OCI-LY1 (cell line): ENCODE measurements around the gene CYBB.

Experiments used
- H2AFZ ChIP-seq: fragments of 200-600 bp; sonication (generic), shearing (Covaris generic); 2 replicates; pipeline ENCODE4 v1.6.0; 2014; ENCODE audit warnings: antibody characterized with exemption, mild to moderate bottlenecking, low read length
- H3F3A ChIP-seq: fragments of 200-600 bp; sonication (generic), shearing (Covaris generic); 2 replicates; pipeline ENCODE4 v1.6.0; 2014; ENCODE audit warnings: mild to moderate bottlenecking, antibody characterized with exemption, low read length, moderate library complexity; ENCODE audit not compliant: insufficient read depth
- H3K27ac ChIP-seq: fragments of 200-600 bp; sonication (generic); 2 replicates; pipeline ENCODE4 v1.5.1; 2014; ENCODE audit warnings: low read length, mixed run types, mild to moderate bottlenecking, low read depth; ENCODE audit not compliant: poor library complexity, severe bottlenecking
- H3K27me3 ChIP-seq: fragments of 200-600 bp; sonication (generic); 2 replicates; pipeline ENCODE4 v1.6.0; 2014; ENCODE audit warnings: antibody characterized with exemption, mild to moderate bottlenecking, low read length, moderate library complexity; ENCODE audit not compliant: insufficient read depth
- H3K36me3 ChIP-seq: fragments of 200-600 bp; sonication (generic); 2 replicates; pipeline ENCODE4 v1.6.1; 2014; ENCODE audit warnings: mild to moderate bottlenecking, antibody characterized with exemption, low read length, moderate library complexity, mixed read lengths; ENCODE audit not compliant: insufficient read depth
- H3K4me1 ChIP-seq: fragments of 200-600 bp; sonication (generic); 2 replicates; pipeline ENCODE4 v1.5.1; 2014; ENCODE audit warnings: mild to moderate bottlenecking, low read length, moderate library complexity; ENCODE audit not compliant: insufficient read depth, severe bottlenecking
- H3K4me2 ChIP-seq: fragments of 200-600 bp; sonication (generic), shearing (Covaris generic); 2 replicates; pipeline ENCODE4 v1.6.1; 2014; ENCODE audit warnings: low read length
- H3K4me3 ChIP-seq: fragments of 200-600 bp; sonication (generic); 2 replicates; pipeline ENCODE4 v1.5.1; 2014; ENCODE audit warnings: low read length, low read depth, mild to moderate bottlenecking, mixed read lengths; ENCODE audit not compliant: poor library complexity, severe bottlenecking
- H3K79me2 ChIP-seq: fragments of 200-600 bp; shearing (Covaris generic); 2 replicates; pipeline ENCODE4 v1.6.1; 2016; ENCODE audit warnings: mixed run types, low read length, mixed read lengths; ENCODE audit not compliant: insufficient read depth
- H3K9ac ChIP-seq: fragments of 200-600 bp; sonication (generic), shearing (Covaris generic); 2 replicates; pipeline ENCODE4 v1.6.1; 2014; ENCODE audit warnings: mild to moderate bottlenecking, low read length, mixed read lengths
- H3K9me2 ChIP-seq: fragments of 200-600 bp; sonication (generic), shearing (Covaris generic); 2 replicates; pipeline ENCODE4 v1.6.1; 2014; ENCODE audit warnings: low read depth, mild to moderate bottlenecking, low read length, mixed read lengths
- H3K9me3 ChIP-seq: fragments of 200-600 bp; shearing (Covaris generic); 2 replicates; pipeline ENCODE4 v1.6.1; 2014; ENCODE audit warnings: low read length, mixed read lengths
- H4K20me1 ChIP-seq: fragments of 200-600 bp; sonication (generic), shearing (Covaris generic); 2 replicates; pipeline ENCODE4 v1.6.0; 2016; ENCODE audit warnings: mild to moderate bottlenecking, low read length; ENCODE audit not compliant: insufficient read depth
- EZH2 ChIP-seq: fragments of 200-600 bp; sonication (generic), shearing (Covaris generic); IDR thresholded peaks from 2 replicates; pipeline ENCODE4 v1.8.0; 2017; ENCODE audit warnings: borderline replicate concordance, mixed run types, mild to moderate bottlenecking, antibody characterized with exemption, low read length, moderate library complexity, mixed read lengths
- TF ChIP-seq, protein P1 (sequence below): fragments of 200-600 bp; sonication (generic), shearing (Covaris generic); IDR thresholded peaks from 2 replicates; pipeline ENCODE4 v1.5.1; 2017; ENCODE audit warnings: mild to moderate bottlenecking, antibody characterized with exemption, low read length, moderate library complexity, mixed read lengths

The CYBB gene

GRCh38 chrX:37830371-37830770, 50.5 kb downstream of the CYBB start:
- Histone ChIP-seq H3K36me3 (no peaks in the 10 kb centered on the region), H3K27ac (no peak overlapping the region), H3F3A (no peaks in the 10 kb centered on the region), H3K4me1 (peaks cover 6% of the 10 kb centered on the region), H3K4me2 (no peak overlapping the region), H3K27me3 (no peaks in the 10 kb centered on the region), H4K20me1 (no peaks in the 10 kb centered on the region), H3K9me3 (no peaks in the 10 kb centered on the region), H2AFZ (no peak overlapping the region), H3K9me2 (no peaks in the 10 kb centered on the region), H3K9ac (no peak overlapping the region), H3K79me2 (no peaks in the 10 kb centered on the region), H3K4me3 (no peak overlapping the region)
- no peak for TF ChIP-seq EZH2
- TF ChIP-seq, protein P1, sequence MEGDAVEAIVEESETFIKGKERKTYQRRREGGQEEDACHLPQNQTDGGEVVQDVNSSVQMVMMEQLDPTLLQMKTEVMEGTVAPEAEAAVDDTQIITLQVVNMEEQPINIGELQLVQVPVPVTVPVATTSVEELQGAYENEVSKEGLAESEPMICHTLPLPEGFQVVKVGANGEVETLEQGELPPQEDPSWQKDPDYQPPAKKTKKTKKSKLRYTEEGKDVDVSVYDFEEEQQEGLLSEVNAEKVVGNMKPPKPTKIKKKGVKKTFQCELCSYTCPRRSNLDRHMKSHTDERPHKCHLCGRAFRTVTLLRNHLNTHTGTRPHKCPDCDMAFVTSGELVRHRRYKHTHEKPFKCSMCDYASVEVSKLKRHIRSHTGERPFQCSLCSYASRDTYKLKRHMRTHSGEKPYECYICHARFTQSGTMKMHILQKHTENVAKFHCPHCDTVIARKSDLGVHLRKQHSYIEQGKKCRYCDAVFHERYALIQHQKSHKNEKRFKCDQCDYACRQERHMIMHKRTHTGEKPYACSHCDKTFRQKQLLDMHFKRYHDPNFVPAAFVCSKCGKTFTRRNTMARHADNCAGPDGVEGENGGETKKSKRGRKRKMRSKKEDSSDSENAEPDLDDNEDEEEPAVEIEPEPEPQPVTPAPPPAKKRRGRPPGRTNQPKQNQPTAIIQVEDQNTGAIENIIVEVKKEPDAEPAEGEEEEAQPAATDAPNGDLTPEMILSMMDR = no peak

- Histone ChIP-seq H3K9me3 (no peaks in the 10 kb centered on the region), H3K27me3 (no peaks in the 10 kb centered on the region), H3K4me1 (no peaks in the 10 kb centered on the region), H3K79me2 (no peaks in the 10 kb centered on the region), H3K36me3 (no peaks in the 10 kb centered on the region), H4K20me1 (no peaks in the 10 kb centered on the region), H3K4me2 (no peak overlapping the region), H3K4me3 (no peak overlapping the region), H3F3A (no peaks in the 10 kb centered on the region), H2AFZ (no peak overlapping the region), H3K9me2 (no peaks in the 10 kb centered on the region), H3K27ac (no peak overlapping the region), H3K9ac (no peak overlapping the region)
- TF ChIP-seq, protein P1 = no peak
- TF ChIP-seq EZH2 = no peak
These were observed 55.1 kb downstream of the CYBB start for GRCh38 chrX:37834937-37835336.

- TF ChIP-seq EZH2 = no peak
- TF ChIP-seq, protein P1 = no peak
- no peaks in the 10 kb centered on the region for H3K79me2 ChIP-seq
- H3K36me3 ChIP-seq = no peaks in the 10 kb centered on the region
- no peak overlapping the region for H3K27ac ChIP-seq
- no peaks in the 10 kb centered on the region for H3F3A ChIP-seq
- no peaks in the 10 kb centered on the region for H4K20me1 ChIP-seq
- H3K27me3 ChIP-seq = no peaks in the 10 kb centered on the region
- no peaks in the 10 kb centered on the region for H3K9me2 ChIP-seq
- no peak overlapping the region for H3K4me2 ChIP-seq
- H3K4me3 ChIP-seq = no peak overlapping the region
- no peak overlapping the region for H3K9ac ChIP-seq
- H3K9me3 ChIP-seq = no peaks in the 10 kb centered on the region
- H3K4me1 ChIP-seq = no peaks in the 10 kb centered on the region
- H2AFZ ChIP-seq = no peak overlapping the region
These were observed 61.1 kb downstream of the CYBB start for GRCh38 chrX:37840931-37841330.
